Hepatocyte (in vitro differentiated cells): ENCODE measurements around the gene SRD5A1.

Source experiments
- CTCF ChIP-seq: fragments of 200-600 bp; sonication (generic); IDR thresholded peaks from 2 replicates; pipeline ENCODE4 v1.5.1; 2016; ENCODE audit warnings: antibody characterized with exemption, mild to moderate bottlenecking; ENCODE audit not compliant: poor library complexity
- EZH2 ChIP-seq: fragments of 200-600 bp; sonication (generic); IDR thresholded peaks from 2 replicates; pipeline ENCODE4 v1.6.1; 2016; ENCODE audit warnings: antibody characterized with exemption, mild to moderate bottlenecking, borderline replicate concordance
- EZH2phosphoT487 ChIP-seq: fragments of 200-600 bp; sonication (generic); IDR thresholded peaks from one replicate; pipeline ENCODE4 v1.6.1; 2018; ENCODE audit warnings: antibody characterized with exemption, mild to moderate bottlenecking, low read depth, moderate library complexity; ENCODE audit not compliant: unreplicated experiment, severe bottlenecking

- TF ChIP-seq CTCF: no peak
- no peak for TF ChIP-seq EZH2phosphoT487
- TF ChIP-seq EZH2: no peak
Observed at GRCh38 chr5:6632888-6633468, at the start of gene SRD5A1, which contains the start of gene NSUN2.
